K562 (cell line): ENCODE data around the gene OR4N5. TPM values are rescaled to one million over a fixed set of nuclear protein-coding genes. Genes with fewer than 3 reads are reported as not detected.

Experiments
- ATAC-seq: fragments of 200-7000 bp; cut with Tn5 transposase; 3 replicates; pipeline ENCODE4 v1.9.1; 2020; ENCODE audit warnings: moderate library complexity
- BruUV-seq: library from RNA; stranded (reverse); fragments of 400-500 nt; replicated peaks from 2 replicates; lab custom pipeline; 2021; lab: Mats Ljungman, UMichigan
- CTCF ChIA-PET: fragments of 300-600 bp; formaldehyde crosslinking; extraction: SDS; loops from one replicate; lab custom pipeline; 2021; ENCODE audit warnings: low intra/inter-chr PET ratio; lab: Yijun Ruan, JAX
- POLR2A ChIA-PET: fragments of 300-600, 350-650 bp; sonication (Branson Sonifier 250); formaldehyde crosslinking; extraction: SDS; loops from one replicate; lab custom pipeline; 2021; ENCODE audit warnings: antibody characterized with exemption, inconsistent platforms; lab: Yijun Ruan, JAX
- DNase-seq, 4 experiments: peaks; one replicate each; pipeline versions ENCODE4 v3.0.0 to v3.0.0-alpha.2; 2011 to 2018; ENCODE audit warnings: low spot score in 3 of 4, mixed read lengths in 3 of 4; ENCODE audit errors: extremely low read depth in 1 of 4
- FAIRE-seq: peaks from 2 replicates; lab custom pipeline; 2011; peaks lifted over from hg19 to GRCh38; lab: Jason Lieb, UNC
- H2AFZ ChIP-seq: 2 replicates; pipeline ENCODE4 v1.6.0; 2011; ENCODE audit warnings: low read depth, low read length, control low read depth, inconsistent platforms
- H3K27ac ChIP-seq: fragments of 200-600 bp; 3 replicates; pipeline ENCODE4 v1.8.0; 2011; ENCODE audit warnings: low read depth, mild to moderate bottlenecking, control low read depth, inconsistent platforms, low read length, moderate library complexity, mixed read lengths; ENCODE audit errors: extremely low read depth
- H3K27me3 ChIP-seq, 2 experiments: fragments of 300-600 bp in 1 of 2; 2 replicates in 1 of 2; 3 replicates in 1 of 2; pipeline versions ENCODE4 v1.6.0 to v1.8.0; 2011; ENCODE audit warnings: inconsistent platforms in 2 of 2, low read length in 2 of 2, mild to moderate bottlenecking in 1 of 2, mixed read lengths in 1 of 2, moderate library complexity in 1 of 2; ENCODE audit not compliant: control insufficient read depth in 2 of 2, insufficient read depth in 2 of 2
- H3K36me3 ChIP-seq: fragments of 300-600 bp; 3 replicates; pipeline ENCODE4 v1.8.0; 2011; ENCODE audit warnings: mild to moderate bottlenecking, low read length, inconsistent platforms; ENCODE audit not compliant: control insufficient read depth, insufficient read depth
- H3K4me1 ChIP-seq, 2 experiments: fragments of 200-600 bp in 1 of 2; replicated peaks in 1 of 2; 2 replicates in 1 of 2; 3 replicates in 1 of 2; pipeline versions ENCODE4 v1.5.1 to v1.8.0; 2011; ENCODE audit warnings: inconsistent platforms in 2 of 2, low read length in 2 of 2, mild to moderate bottlenecking in 1 of 2, mixed read lengths in 1 of 2, moderate library complexity in 1 of 2; ENCODE audit not compliant: control insufficient read depth in 2 of 2, insufficient read depth in 2 of 2
- H3K4me2 ChIP-seq: 2 replicates; pipeline ENCODE4 v1.6.1; 2011; ENCODE audit warnings: low read length, control low read depth, inconsistent platforms, mixed read lengths; ENCODE audit not compliant: insufficient read depth
- H3K4me3 ChIP-seq: fragments of 200-600 bp; sonication (generic), shearing (Covaris generic); 2 replicates; pipeline ENCODE4 v1.5.1; 2016; ENCODE audit warnings: control low read depth, inconsistent platforms
- H3K79me2 ChIP-seq: fragments of 200-600 bp; 3 replicates; pipeline ENCODE4 v1.8.0; 2011; ENCODE audit warnings: low read length, inconsistent platforms; ENCODE audit not compliant: control insufficient read depth, insufficient read depth
- H3K9ac ChIP-seq, 2 experiments: 2 replicates each; pipeline versions ENCODE4 v1.6.0 to v1.6.1; 2011; ENCODE audit warnings: low read depth in 2 of 2, low read length in 2 of 2, control low read depth in 1 of 2, inconsistent platforms in 1 of 2, mild to moderate bottlenecking in 1 of 2, mixed read lengths in 1 of 2; ENCODE audit not compliant: insufficient read depth in 1 of 2
- H3K9me1 ChIP-seq: one replicate; pipeline ENCODE4 v1.6.0; 2011; ENCODE audit warnings: inconsistent platforms, mild to moderate bottlenecking, low read length, moderate library complexity; ENCODE audit not compliant: control insufficient read depth, insufficient read depth
- H3K9me3 ChIP-seq: replicated peaks from 2 replicates; pipeline ENCODE4 v1.5.1; 2011; ENCODE audit warnings: low read depth, low read length, inconsistent platforms; ENCODE audit not compliant: control insufficient read depth, insufficient read depth
- H4K20me1 ChIP-seq: replicated peaks from 2 replicates; pipeline ENCODE4 v1.6.1; 2011; ENCODE audit warnings: low read length, inconsistent platforms, mixed read lengths; ENCODE audit not compliant: control insufficient read depth, insufficient read depth
- ARNT ChIP-seq, 2 experiments: fragments of 450-650 bp; IDR thresholded peaks; 2 replicates each; pipeline ENCODE4 v1.6.1; 2016; ENCODE audit warnings: mild to moderate bottlenecking in 1 of 2
- BRF1 ChIP-seq: IDR thresholded peaks from 3 replicates; pipeline ENCODE4 v1.6.1; 2011; ENCODE audit warnings: borderline replicate concordance, mild to moderate bottlenecking; ENCODE audit not compliant: insufficient read length; ENCODE audit errors: extremely low read depth
- CSDE1 ChIP-seq, 2 experiments: fragments of 450-650 bp; IDR thresholded peaks; 2 replicates each; pipeline ENCODE4 v1.6.1; 2016; ENCODE audit warnings: mild to moderate bottlenecking in 1 of 2
- ERF ChIP-seq: fragments of 450-650 bp; formaldehyde crosslinking; IDR thresholded peaks from 2 replicates; pipeline ENCODE4 v1.4.0; 2020; ENCODE audit warnings: mild to moderate bottlenecking, mixed read lengths
- ESRRA ChIP-seq: fragments of 450-650 bp; IDR thresholded peaks from 2 replicates; pipeline ENCODE4 v1.6.1; 2014; ENCODE audit warnings: low read depth, mild to moderate bottlenecking, moderate library complexity, borderline replicate concordance
- KDM4B ChIP-seq, 2 experiments: fragments of 450-650 bp in 1 of 2; sonication (generic) in 1 of 2; IDR thresholded peaks; 2 replicates each; pipeline ENCODE4 v1.6.1; 2016 to 2017; ENCODE audit warnings: borderline replicate concordance in 2 of 2, antibody characterized with exemption in 1 of 2, low read depth in 1 of 2, mild to moderate bottlenecking in 1 of 2
- KLF6 ChIP-seq: fragments of 250-450 bp; sonication (Bioruptor Pico); IDR thresholded peaks from 2 replicates; pipeline ENCODE4 v1.4.0; 2020; ENCODE audit warnings: mild to moderate bottlenecking, moderate library complexity, borderline replicate concordance
- MYNN ChIP-seq, 2 experiments: sonication (generic); formaldehyde crosslinking in 1 of 2; IDR thresholded peaks; 2 replicates each; pipeline versions ENCODE4 v1.5.0 to v1.6.1; 2016 to 2020; ENCODE audit warnings: antibody characterized with exemption in 1 of 2, missing genetic modification reagents in 1 of 2
- NR2F6 ChIP-seq: fragments of 450-650 bp; formaldehyde crosslinking; IDR thresholded peaks from 2 replicates; pipeline ENCODE4 v1.4.0; 2020; ENCODE audit warnings: mild to moderate bottlenecking
- NUFIP1 ChIP-seq: fragments of 450-650 bp; IDR thresholded peaks from 2 replicates; pipeline ENCODE4 v1.6.1; 2018; ENCODE audit not compliant: partially characterized antibody
- POLR3G ChIP-seq: IDR thresholded peaks from 2 replicates; pipeline ENCODE4 v1.6.1; 2011; ENCODE audit not compliant: insufficient read length, insufficient replicate concordance; ENCODE audit errors: extremely low read depth
- SRSF9 ChIP-seq: fragments of 200-400 bp; formaldehyde crosslinking; IDR thresholded peaks from 2 replicates; pipeline ENCODE4 v1.6.1; 2017; ENCODE audit warnings: low read depth, low read length, borderline replicate concordance
- TCFL5 ChIP-seq: fragments of 250-450 bp; sonication (Bioruptor Pico); conservative IDR thresholded peaks from 2 replicates; pipeline ENCODE4 v1.6.1; 2021; ENCODE audit warnings: mild to moderate bottlenecking, moderate library complexity, matching md5 sums
- ZNF3 ChIP-seq: fragments of 250-450 bp; sonication (Bioruptor Pico); IDR thresholded peaks from 2 replicates; pipeline ENCODE4 v1.5.0; 2021; ENCODE audit warnings: mild to moderate bottlenecking, moderate library complexity
- ZNF696 ChIP-seq: fragments of 250-450 bp; sonication (Bioruptor Pico); conservative IDR thresholded peaks from 2 replicates; pipeline ENCODE4 v1.4.0; 2020; ENCODE audit warnings: mild to moderate bottlenecking, moderate library complexity
- in situ Hi-C: fragments of 300-500 bp; cut with MboI; formaldehyde crosslinking; loops from 4 replicates; pipeline ENCODE4 v1.15.0; 2018; ENCODE audit warnings: inconsistent platforms, mixed read lengths
- intact Hi-C: fragments of 100-400 bp; cut with micrococcal nuclease; formaldehyde crosslinking; loops from 2 replicates; pipeline ENCODE4 v1.14.2; 2022
- polyA plus RNA-seq, 8 experiments: library from polyadenylated mRNA; depleted of rRNA in 4 of 8; stranded (reverse) in 5 of 8; unstranded in 3 of 8; fragments of >200 nt; fragmentation: Nextera tagmentation in 2 of 8; fragmentation: Illumina TruSeq in 1 of 8; extraction: Ambion mirVana in 2 of 8; extraction: Trizol in 1 of 8; gene quantifications; 2 replicates each; pipeline versions ENCODE4 v1.2.1 to v1.2.3, GENCODE V29; 2011 to 2014; ENCODE audit warnings: inconsistent platforms in 1 of 8, missing spikeins in 1 of 8
- total RNA-seq, 7 experiments: library from RNA; depleted of rRNA in 6 of 7; stranded (reverse); fragments of >200 nt in 6 of 7; fragmentation: Illumina TruSeq in 2 of 7; extraction: Trizol in 2 of 7; gene quantifications; 2 replicates each; pipeline versions ENCODE4 v1.2.1 to v1.2.3, GENCODE V29; 2011 to 2021; ENCODE audit warnings: low replicate concordance in 1 of 7
- TF ChIP-seq, protein P1 (sequence below): fragments of 250-450 bp; sonication (Bioruptor Pico); IDR thresholded peaks from 2 replicates; pipeline ENCODE4 v1.8.0; 2021; ENCODE audit warnings: borderline replicate concordance, mild to moderate bottlenecking, moderate library complexity; ENCODE audit not compliant: poor library complexity, severe bottlenecking
- TF ChIP-seq, protein P2 (sequence below): fragments of 150-350 bp; conservative IDR thresholded peaks from 2 replicates; pipeline ENCODE4 v1.6.1; 2014; ENCODE audit warnings: low read length
- TF ChIP-seq, protein P3 (sequence below): sonication (generic); formaldehyde crosslinking; IDR thresholded peaks from 2 replicates; pipeline ENCODE4 v1.8.0; 2023; ENCODE audit warnings: mild to moderate bottlenecking, missing genetic modification reagents

The OR4N5 gene
- total and polyA plus RNA-seq, 9 of the 15 experiments (the other 6 are each of a cell fraction or from before 2014, with no cell fraction given) = not detected

DNA sequence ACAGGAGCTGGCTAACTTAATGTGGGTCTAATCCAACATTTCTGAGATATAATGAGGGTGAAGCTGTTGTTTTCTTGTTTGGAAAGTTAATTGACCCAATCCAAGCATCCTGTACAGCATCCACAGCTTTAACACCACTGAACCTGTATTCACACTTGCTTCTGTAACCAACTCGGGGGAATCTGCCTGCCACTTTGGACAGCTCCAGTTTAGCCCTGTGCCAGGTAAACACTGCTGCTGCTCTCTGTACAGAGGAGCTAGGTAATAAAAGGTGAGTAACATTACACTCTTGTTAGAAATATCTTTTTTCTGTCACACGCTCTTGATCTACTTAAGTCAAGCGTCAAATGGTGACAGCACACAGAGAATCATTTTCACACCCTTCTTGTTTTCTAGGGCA is 52.8 kb downstream of the OR4N5 start (continued):
- TF ChIP-seq TCFL5 (CRISPR knock-in tag) (no peak), SRSF9 (no peak)
- TF ChIP-seq, protein P1, sequence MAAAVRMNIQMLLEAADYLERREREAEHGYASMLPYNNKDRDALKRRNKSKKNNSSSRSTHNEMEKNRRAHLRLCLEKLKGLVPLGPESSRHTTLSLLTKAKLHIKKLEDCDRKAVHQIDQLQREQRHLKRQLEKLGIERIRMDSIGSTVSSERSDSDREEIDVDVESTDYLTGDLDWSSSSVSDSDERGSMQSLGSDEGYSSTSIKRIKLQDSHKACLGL (CRISPR knock-in tag) = no peak
- TF ChIP-seq, protein P2, sequence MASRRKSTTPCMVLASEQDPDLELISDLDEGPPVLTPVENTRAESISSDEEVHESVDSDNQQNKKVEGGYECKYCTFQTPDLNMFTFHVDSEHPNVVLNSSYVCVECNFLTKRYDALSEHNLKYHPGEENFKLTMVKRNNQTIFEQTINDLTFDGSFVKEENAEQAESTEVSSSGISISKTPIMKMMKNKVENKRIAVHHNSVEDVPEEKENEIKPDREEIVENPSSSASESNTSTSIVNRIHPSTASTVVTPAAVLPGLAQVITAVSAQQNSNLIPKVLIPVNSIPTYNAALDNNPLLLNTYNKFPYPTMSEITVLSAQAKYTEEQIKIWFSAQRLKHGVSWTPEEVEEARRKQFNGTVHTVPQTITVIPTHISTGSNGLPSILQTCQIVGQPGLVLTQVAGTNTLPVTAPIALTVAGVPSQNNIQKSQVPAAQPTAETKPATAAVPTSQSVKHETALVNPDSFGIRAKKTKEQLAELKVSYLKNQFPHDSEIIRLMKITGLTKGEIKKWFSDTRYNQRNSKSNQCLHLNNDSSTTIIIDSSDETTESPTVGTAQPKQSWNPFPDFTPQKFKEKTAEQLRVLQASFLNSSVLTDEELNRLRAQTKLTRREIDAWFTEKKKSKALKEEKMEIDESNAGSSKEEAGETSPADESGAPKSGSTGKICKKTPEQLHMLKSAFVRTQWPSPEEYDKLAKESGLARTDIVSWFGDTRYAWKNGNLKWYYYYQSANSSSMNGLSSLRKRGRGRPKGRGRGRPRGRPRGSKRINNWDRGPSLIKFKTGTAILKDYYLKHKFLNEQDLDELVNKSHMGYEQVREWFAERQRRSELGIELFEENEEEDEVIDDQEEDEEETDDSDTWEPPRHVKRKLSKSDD = no peak
- TF ChIP-seq, all 486 proteins: peak for 0

DNA sequence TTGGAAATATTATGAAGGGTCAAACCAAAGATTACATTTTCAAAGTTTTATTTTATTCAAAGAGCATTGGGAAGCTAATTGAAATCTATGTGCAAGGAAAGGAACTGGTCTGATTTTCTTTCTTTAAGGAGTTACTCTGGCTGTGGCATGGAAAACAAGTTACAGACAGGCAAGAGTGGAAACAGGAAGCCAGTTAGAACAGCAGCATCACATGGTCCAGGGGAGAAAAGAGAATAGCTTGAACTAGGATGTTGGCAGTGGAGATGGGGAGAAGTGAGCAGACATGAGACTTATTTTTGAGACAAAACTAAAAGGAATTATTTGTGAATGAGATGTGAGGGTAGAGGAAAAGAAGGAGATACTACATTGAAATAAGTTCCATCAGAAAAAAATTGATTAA is 55.5 kb downstream of the OR4N5 start:
- no TSS peak for BruUV-seq
- no peaks in the 10 kb centered on the region for H3K36me3 ChIP-seq
- no peak overlapping the region for H2AFZ ChIP-seq
- no peak for FAIRE-seq
- H3K4me3 ChIP-seq = no peak overlapping the region
- no peak overlapping the region for H3K27ac ChIP-seq
- H3K27me3 ChIP-seq = no peaks in the 10 kb centered on the region
- no peak for TF ChIP-seq ZNF3 (CRISPR knock-in tag)
- no peak for TF ChIP-seq POLR3G
- TF ChIP-seq, protein P3, sequence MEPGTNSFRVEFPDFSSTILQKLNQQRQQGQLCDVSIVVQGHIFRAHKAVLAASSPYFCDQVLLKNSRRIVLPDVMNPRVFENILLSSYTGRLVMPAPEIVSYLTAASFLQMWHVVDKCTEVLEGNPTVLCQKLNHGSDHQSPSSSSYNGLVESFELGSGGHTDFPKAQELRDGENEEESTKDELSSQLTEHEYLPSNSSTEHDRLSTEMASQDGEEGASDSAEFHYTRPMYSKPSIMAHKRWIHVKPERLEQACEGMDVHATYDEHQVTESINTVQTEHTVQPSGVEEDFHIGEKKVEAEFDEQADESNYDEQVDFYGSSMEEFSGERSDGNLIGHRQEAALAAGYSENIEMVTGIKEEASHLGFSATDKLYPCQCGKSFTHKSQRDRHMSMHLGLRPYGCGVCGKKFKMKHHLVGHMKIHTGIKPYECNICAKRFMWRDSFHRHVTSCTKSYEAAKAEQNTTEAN (CRISPR knock-in tag) = no peak
- TF ChIP-seq BRF1 = no peak
- no peak for TF ChIP-seq KLF6
- no peak for TF ChIP-seq NUFIP1
- TF ChIP-seq ERF (CRISPR knock-in tag) = no peak
- TF ChIP-seq MYNN (IDR thresholded peaks at IDR 0.05) = no peak
- TF ChIP-seq MYNN (CRISPR knock-in tag; IDR thresholded peaks at IDR 0.05) = no peak
- TF ChIP-seq ARNT (IDR thresholded peaks at IDR 0.05) = no peak
- TF ChIP-seq CSDE1 (IDR thresholded peaks at IDR 0.05) = no peak
- TF ChIP-seq NR2F6 (CRISPR knock-in tag) = no peak
- TF ChIP-seq KDM4B (IDR thresholded peaks at IDR 0.05; ENCODE audit: borderline replicate concordance in 2 of 2, low read depth in 1 of 2) = no peak
- TF ChIP-seq ESRRA = no peak
- no peak for TF ChIP-seq ZNF696 (CRISPR knock-in tag)
- in situ Hi-C loops = no loop called here
- H3K4me2 ChIP-seq = no peak overlapping the region
- no peak for DNase-seq
- H3K9ac ChIP-seq = no peak overlapping the region
- ChIA-PET CTCF (no interaction called here), POLR2A (no interaction called here)
- no peaks in the 10 kb centered on the region for H3K9me1 ChIP-seq
- intact Hi-C loops = no loop called here
- ATAC-seq = no peak
- no peaks in the 10 kb centered on the region for H3K9me3 ChIP-seq
- H3K4me1 ChIP-seq = peaks cover 4 to 11% of the 10 kb centered on the region in 2 experiments; a peak in 3 of 5 replicates
- no peaks in the 10 kb centered on the region for H4K20me1 ChIP-seq
- no peaks in the 10 kb centered on the region for H3K79me2 ChIP-seq
